PC-3 (cell line): ENCODE data around the gene EFCAB6. TPM values are rescaled to one million over a fixed set of nuclear protein-coding genes. Genes with fewer than 3 reads are reported as not detected.

ENCODE experiments used
- ATAC-seq: fragments of 200-7000 bp; cut with Tn5 transposase; 2 replicates; pipeline ENCODE4 v1.9.1; 2020; ENCODE audit warnings: mild to moderate bottlenecking, moderate library complexity
- BruUV-seq: library from RNA; stranded (reverse); fragments of 400-500 nt; replicated peaks from 2 replicates; lab custom pipeline; 2021; lab: Mats Ljungman, UMichigan
- CTCF ChIA-PET: fragments of 300-600 bp; sonication (Branson Sonifier 250); formaldehyde crosslinking; loops from one replicate; lab custom pipeline; 2022; ENCODE audit warnings: antibody characterized with exemption; lab: Charles Lee
- POLR2A ChIA-PET: fragments of 300-600 bp; sonication (Branson Sonifier 250); formaldehyde crosslinking; loops from one replicate; lab custom pipeline; 2022; ENCODE audit warnings: antibody characterized with exemption; ENCODE audit not compliant: unreplicated experiment; lab: Charles Lee
- DNase-seq: peaks from one replicate; pipeline ENCODE4 v3.0.0-alpha.2; 2015
- H2AFZ ChIP-seq: fragments of 300-600 bp; sonication (generic); 2 replicates; pipeline ENCODE4 v1.6.0; 2016; ENCODE audit warnings: antibody characterized with exemption, low read length
- H3F3A ChIP-seq: fragments of 300-600 bp; sonication (generic); one replicate; pipeline ENCODE4 v1.6.0; 2017; ENCODE audit warnings: antibody characterized with exemption, low read length, control low read depth, mild to moderate bottlenecking; ENCODE audit not compliant: unreplicated experiment
- H3K27ac ChIP-seq: fragments of 300-600 bp; sonication (generic); 2 replicates; pipeline ENCODE4 v1.5.1; 2016; ENCODE audit warnings: mild to moderate bottlenecking, low read length
- H3K27me3 ChIP-seq: fragments of 300-600 bp; sonication (generic); 2 replicates; pipeline ENCODE4 v1.6.1; 2016; ENCODE audit warnings: low read length, mixed read lengths
- H3K36me3 ChIP-seq: fragments of 300-600 bp; sonication (generic); 2 replicates; pipeline ENCODE4 v1.6.1; 2016; ENCODE audit warnings: low read depth, mixed run types, low read length, mixed read lengths
- H3K4me1 ChIP-seq: fragments of 300-600 bp; sonication (generic); 2 replicates; pipeline ENCODE4 v1.5.1; 2016; ENCODE audit warnings: low read length; ENCODE audit not compliant: insufficient read depth
- H3K4me2 ChIP-seq: fragments of 300-600 bp; sonication (generic); 2 replicates; pipeline ENCODE4 v1.6.0; 2016; ENCODE audit warnings: low read length
- H3K4me3 ChIP-seq: fragments of 300-600 bp; sonication (generic); 2 replicates; pipeline ENCODE4 v1.5.1; 2016; ENCODE audit warnings: mild to moderate bottlenecking, low read length, mixed read lengths
- H3K79me2 ChIP-seq: fragments of 300-600 bp; sonication (generic); 2 replicates; pipeline ENCODE4 v1.6.1; 2017; ENCODE audit warnings: low read length, mixed read lengths
- H3K9ac ChIP-seq: fragments of 300-600 bp; sonication (generic); 2 replicates; pipeline ENCODE4 v1.6.0; 2016; ENCODE audit warnings: mild to moderate bottlenecking, low read length
- H3K9me2 ChIP-seq: fragments of 300-600 bp; sonication (generic); replicated peaks from 2 replicates; pipeline ENCODE4 v1.6.1; 2016; ENCODE audit warnings: mixed run types, low read length, mixed read lengths
- H3K9me3 ChIP-seq: fragments of 300-600 bp; sonication (generic); 2 replicates; pipeline ENCODE4 v1.6.1; 2016; ENCODE audit warnings: low read length, mixed read lengths
- H4K20me1 ChIP-seq: fragments of 300-600 bp; sonication (generic); 2 replicates; pipeline ENCODE4 v1.6.1; 2016; ENCODE audit warnings: low read length, mixed read lengths
- EZH2 ChIP-seq: fragments of 300-600 bp; sonication (generic); IDR thresholded peaks from one replicate; pipeline ENCODE4 v1.6.1; 2017; ENCODE audit warnings: antibody characterized with exemption, mild to moderate bottlenecking, low read length; ENCODE audit not compliant: unreplicated experiment
- EZH2phosphoT487 ChIP-seq: fragments of 300-600 bp; sonication (generic); IDR thresholded peaks from 2 replicates; pipeline ENCODE4 v1.6.1; 2018; ENCODE audit warnings: mild to moderate bottlenecking, antibody characterized with exemption, low read length, borderline replicate concordance
- intact Hi-C: fragments of 100-400 bp; cut with micrococcal nuclease; formaldehyde crosslinking; loops from 2 replicates; pipeline ENCODE4 v1.9.0; 2023
- total RNA-seq: library from RNA; depleted of rRNA; stranded (reverse); fragments of >200 nt; gene quantifications from 2 replicates; pipeline ENCODE4 v1.2.3, GENCODE V29; 2014
- TF ChIP-seq, protein P1 (sequence below): fragments of 300-600 bp; sonication (generic); conservative IDR thresholded peaks from 2 replicates; pipeline ENCODE4 v1.5.1; 2017; ENCODE audit warnings: antibody characterized with exemption, low read depth, mild to moderate bottlenecking, low read length

EFCAB6 gene
- total RNA-seq, 1 experiment from 2014 or later = 0.07 TPM

DNA sequence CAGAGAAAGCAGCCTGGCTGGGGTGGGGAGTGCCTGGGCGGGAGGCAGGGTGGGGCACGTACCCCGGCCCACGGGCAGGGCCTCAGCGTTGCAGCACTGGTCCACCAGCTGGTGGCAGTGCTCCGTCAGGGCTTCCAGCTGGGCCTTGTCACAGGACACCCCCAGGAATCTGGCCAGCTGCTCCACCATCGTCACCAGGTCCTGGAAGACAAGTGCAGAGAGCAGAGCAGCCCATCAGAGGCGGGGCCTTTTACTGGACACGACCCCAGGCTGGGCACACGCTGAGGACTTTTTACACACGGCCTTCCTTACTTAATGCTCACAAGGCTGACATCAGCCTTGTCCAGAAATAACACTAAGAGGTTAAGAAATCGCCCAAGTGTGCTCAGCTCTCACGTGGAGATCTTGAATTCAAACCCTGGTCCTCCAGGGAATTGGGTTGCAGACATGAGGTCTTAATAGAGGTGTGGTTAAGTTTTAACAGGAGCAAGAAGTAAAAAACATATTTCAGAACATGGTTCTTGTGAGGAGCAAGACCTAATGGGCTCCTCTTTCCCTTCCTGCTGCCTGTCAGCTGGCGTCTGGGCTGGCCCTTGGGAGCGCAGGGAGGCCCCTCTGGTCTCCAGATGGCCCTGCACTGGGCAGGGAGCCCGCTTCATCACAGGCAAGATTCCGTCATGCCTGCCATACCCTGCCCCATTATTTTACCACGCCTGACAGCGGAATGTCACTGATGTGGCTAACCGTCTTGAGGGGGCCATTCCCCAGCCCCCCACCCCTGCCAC is 17.1 kb upstream of the EFCAB6 start:
- H3K9me2 ChIP-seq = no peaks in the 10 kb centered on the region
- no peaks in the 10 kb centered on the region for H3K36me3 ChIP-seq
- H3K27me3 ChIP-seq = no peaks in the 10 kb centered on the region
- no peaks in the 10 kb centered on the region for H3F3A ChIP-seq
- CTCF ChIA-PET = interaction anchor here (1.0 kb wide), 1 partner anchor 54 kb away, joined by 10 read pairs; no protein-coding TSS in a partner anchor
- no peaks in the 10 kb centered on the region for H3K79me2 ChIP-seq
- no peak overlapping the region for H3K9ac ChIP-seq
- no peak overlapping the region for H3K4me3 ChIP-seq
- ATAC-seq (no peak), DNase-seq (no peak)
- TF ChIP-seq EZH2phosphoT487 (no peak), EZH2 (no peak)
- TF ChIP-seq, protein P1, sequence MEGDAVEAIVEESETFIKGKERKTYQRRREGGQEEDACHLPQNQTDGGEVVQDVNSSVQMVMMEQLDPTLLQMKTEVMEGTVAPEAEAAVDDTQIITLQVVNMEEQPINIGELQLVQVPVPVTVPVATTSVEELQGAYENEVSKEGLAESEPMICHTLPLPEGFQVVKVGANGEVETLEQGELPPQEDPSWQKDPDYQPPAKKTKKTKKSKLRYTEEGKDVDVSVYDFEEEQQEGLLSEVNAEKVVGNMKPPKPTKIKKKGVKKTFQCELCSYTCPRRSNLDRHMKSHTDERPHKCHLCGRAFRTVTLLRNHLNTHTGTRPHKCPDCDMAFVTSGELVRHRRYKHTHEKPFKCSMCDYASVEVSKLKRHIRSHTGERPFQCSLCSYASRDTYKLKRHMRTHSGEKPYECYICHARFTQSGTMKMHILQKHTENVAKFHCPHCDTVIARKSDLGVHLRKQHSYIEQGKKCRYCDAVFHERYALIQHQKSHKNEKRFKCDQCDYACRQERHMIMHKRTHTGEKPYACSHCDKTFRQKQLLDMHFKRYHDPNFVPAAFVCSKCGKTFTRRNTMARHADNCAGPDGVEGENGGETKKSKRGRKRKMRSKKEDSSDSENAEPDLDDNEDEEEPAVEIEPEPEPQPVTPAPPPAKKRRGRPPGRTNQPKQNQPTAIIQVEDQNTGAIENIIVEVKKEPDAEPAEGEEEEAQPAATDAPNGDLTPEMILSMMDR = no peak
- POLR2A ChIA-PET = no interaction called here
- H3K27ac ChIP-seq = no peak overlapping the region
- intact Hi-C loops = loop anchor here (5.0 kb wide), 1 partner anchor 442 kb away; no protein-coding TSS in a partner anchor
- H3K4me1 ChIP-seq = peaks cover 13% of the 10 kb centered on the region
- no peaks in the 10 kb centered on the region for H4K20me1 ChIP-seq
- H2AFZ ChIP-seq = no peak overlapping the region
- H3K9me3 ChIP-seq = no peaks in the 10 kb centered on the region
- no peak overlapping the region for H3K4me2 ChIP-seq
- BruUV-seq = no TSS peak

DNA sequence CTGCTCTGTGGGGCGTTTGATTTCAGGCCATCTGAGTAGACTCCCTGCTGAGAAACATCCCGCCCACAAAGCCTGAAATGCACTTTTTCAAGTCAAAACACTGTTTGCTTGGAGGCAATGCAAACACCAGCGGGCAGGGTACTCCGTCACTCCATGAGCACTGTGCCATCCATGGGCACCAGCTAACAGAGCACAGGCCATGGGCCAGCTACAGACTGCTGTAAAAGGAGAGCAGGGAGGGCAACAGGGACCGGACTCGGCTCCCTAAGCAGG is 16.6 kb upstream of the EFCAB6 start:
- H3K4me1 ChIP-seq = peaks cover 16% of the 10 kb centered on the region
- no peak overlapping the region for H3K9ac ChIP-seq
- intact Hi-C loops = loop anchor here (5.0 kb wide), 1 partner anchor 441 kb away; no protein-coding TSS in a partner anchor
- no peak overlapping the region for H2AFZ ChIP-seq
- H3K9me2 ChIP-seq = no peaks in the 10 kb centered on the region
- no peaks in the 10 kb centered on the region for H3F3A ChIP-seq
- H3K27ac ChIP-seq = no peak overlapping the region
- H3K79me2 ChIP-seq = no peaks in the 10 kb centered on the region
- TF ChIP-seq, protein P1 = no peak
- ATAC-seq (no peak), DNase-seq (no peak)
- POLR2A ChIA-PET = no interaction called here
- BruUV-seq = no TSS peak
- no peaks in the 10 kb centered on the region for H3K27me3 ChIP-seq
- no peak overlapping the region for H3K4me3 ChIP-seq
- H4K20me1 ChIP-seq = no peaks in the 10 kb centered on the region
- CTCF ChIA-PET = interaction anchor here (1.0 kb wide), 1 partner anchor 20 kb away, joined by 4 read pairs; no protein-coding TSS in a partner anchor
- no peaks in the 10 kb centered on the region for H3K9me3 ChIP-seq
- no peaks in the 10 kb centered on the region for H3K36me3 ChIP-seq
- no peak overlapping the region for H3K4me2 ChIP-seq
